Hepatocyte (in vitro differentiated cells): Measurements from ENCODE around the gene SLIT1. TPM values are rescaled to one million over a fixed set of nuclear protein-coding genes. Genes with fewer than 3 reads are reported as not detected.

Experiments used
- DNase-seq: peaks from one replicate; pipeline ENCODE4 v3.0.0-alpha.2; 2016; ENCODE audit warnings: low spot score
- H2AFZ ChIP-seq: fragments of 200-600 bp; sonication (generic); 2 replicates; pipeline ENCODE4 v1.6.0; 2016; ENCODE audit warnings: antibody characterized with exemption, mild to moderate bottlenecking
- H3K27ac ChIP-seq: fragments of 200-600 bp; sonication (generic); 2 replicates; pipeline ENCODE4 v1.5.1; 2016; ENCODE audit warnings: mild to moderate bottlenecking
- H3K27me3 ChIP-seq: fragments of 200-600 bp; sonication (generic); 2 replicates; pipeline ENCODE4 v1.6.1; 2016
- H3K36me3 ChIP-seq: fragments of 200-600 bp; sonication (generic); replicated peaks from 2 replicates; pipeline ENCODE4 v1.5.1; 2016; ENCODE audit warnings: low read depth; ENCODE audit not compliant: insufficient read depth
- H3K4me1 ChIP-seq: fragments of 200-600 bp; sonication (generic); 2 replicates; pipeline ENCODE4 v1.5.1; 2016; ENCODE audit warnings: mild to moderate bottlenecking, moderate library complexity; ENCODE audit not compliant: insufficient read depth
- H3K4me2 ChIP-seq: fragments of 200-600 bp; sonication (generic); 2 replicates; pipeline ENCODE4 v1.6.0; 2016
- H3K4me3 ChIP-seq: fragments of 200-600 bp; sonication (generic); 2 replicates; pipeline ENCODE4 v1.5.1; 2016; ENCODE audit warnings: mild to moderate bottlenecking
- H3K79me2 ChIP-seq: fragments of 200-600 bp; sonication (generic); 2 replicates; pipeline ENCODE4 v1.6.0; 2017; ENCODE audit warnings: mild to moderate bottlenecking
- H3K9me2 ChIP-seq: fragments of 200-600 bp; sonication (generic); replicated peaks from 2 replicates; pipeline ENCODE4 v1.6.0; 2017; ENCODE audit warnings: mild to moderate bottlenecking; ENCODE audit not compliant: insufficient read depth
- H3K9me3 ChIP-seq: fragments of 200-600 bp; sonication (generic); 2 replicates; pipeline ENCODE4 v1.5.1; 2016; ENCODE audit warnings: low read depth, mild to moderate bottlenecking
- H4K20me1 ChIP-seq: fragments of 200-600 bp; sonication (generic); 2 replicates; pipeline ENCODE4 v1.6.0; 2016; ENCODE audit warnings: mild to moderate bottlenecking; ENCODE audit not compliant: insufficient read depth, poor library complexity, severe bottlenecking
- CTCF ChIP-seq: fragments of 200-600 bp; sonication (generic); IDR thresholded peaks from 2 replicates; pipeline ENCODE4 v1.5.1; 2016; ENCODE audit warnings: antibody characterized with exemption, mild to moderate bottlenecking; ENCODE audit not compliant: poor library complexity
- EZH2 ChIP-seq: fragments of 200-600 bp; sonication (generic); IDR thresholded peaks from 2 replicates; pipeline ENCODE4 v1.6.1; 2016; ENCODE audit warnings: antibody characterized with exemption, mild to moderate bottlenecking, borderline replicate concordance
- EZH2phosphoT487 ChIP-seq: fragments of 200-600 bp; sonication (generic); IDR thresholded peaks from one replicate; pipeline ENCODE4 v1.6.1; 2018; ENCODE audit warnings: antibody characterized with exemption, mild to moderate bottlenecking, low read depth, moderate library complexity; ENCODE audit not compliant: unreplicated experiment, severe bottlenecking
- WGBS: methylation state at CpG from one replicate; pipeline ENCODE4 v1.1.6; 2016; ENCODE audit warnings: low lambda C conversion rate; ENCODE audit errors: missing lambda C conversion rate; 5-methylcytosine and 5-hydroxymethylcytosine counted together
- polyA plus RNA-seq: library from polyadenylated mRNA; unstranded; fragments of >200 nt; fragmentation: Nextera tagmentation; extraction: Ambion mirVana; gene quantifications from 2 replicates; pipeline ENCODE4 v1.2.1, GENCODE V29; 2016
- total RNA-seq: library from RNA; depleted of rRNA; stranded (reverse); fragments of >200 nt; gene quantifications from 2 replicates; pipeline ENCODE4 v1.2.3, GENCODE V29; 2014

The SLIT1 gene
- total and polyA plus RNA-seq, 2 experiments from 2014 or later: 0.47 to 0.65 TPM

- Histone ChIP-seq H3K27ac (no peak overlapping the region), H2AFZ (no peak overlapping the region), H4K20me1 (no peaks in the 10 kb centered on the region), H3K4me1 (no peaks in the 10 kb centered on the region), H3K79me2 (no peaks in the 10 kb centered on the region), H3K36me3 (no peaks in the 10 kb centered on the region), H3K4me2 (no peak overlapping the region), H3K4me3 (no peak overlapping the region), H3K9me2 (no peaks in the 10 kb centered on the region), H3K9me3 (peaks cover 6% of the 10 kb centered on the region), H3K27me3 (no peaks in the 10 kb centered on the region)
- 95% methylated on average over 1 of the region's 1 CpG for WGBS
- DNase-seq: no peak
- TF ChIP-seq CTCF (no peak), EZH2phosphoT487 (no peak), EZH2 (no peak)
Observed at GRCh38 chr10:97007417-97007816, 178.3 kb downstream of the SLIT1 start.

GRCh38 chr10:97006364-97006763, 179.4 kb downstream of the SLIT1 start:
- DNase-seq: no peak
- H3K9me2 ChIP-seq: no peaks in the 10 kb centered on the region
- H3K4me2 ChIP-seq: no peak overlapping the region
- WGBS: 90% methylated on average over 6 of the region's 6 CpGs
- no peaks in the 10 kb centered on the region for H4K20me1 ChIP-seq
- TF ChIP-seq EZH2 (no peak), CTCF (no peak), EZH2phosphoT487 (no peak)
- H3K27me3 ChIP-seq: no peaks in the 10 kb centered on the region
- H2AFZ ChIP-seq: no peak overlapping the region
- no peaks in the 10 kb centered on the region for H3K79me2 ChIP-seq
- no peaks in the 10 kb centered on the region for H3K4me1 ChIP-seq
- H3K27ac ChIP-seq: no peak overlapping the region
- H3K4me3 ChIP-seq: no peak overlapping the region
- H3K9me3 ChIP-seq: peaks cover 6% of the 10 kb centered on the region
- no peaks in the 10 kb centered on the region for H3K36me3 ChIP-seq

GRCh38 chr10:97005349-97005748, 180.4 kb downstream of the SLIT1 start:
- no peaks in the 10 kb centered on the region for H3K4me1 ChIP-seq
- H3K4me2 ChIP-seq: no peak overlapping the region
- H4K20me1 ChIP-seq: no peaks in the 10 kb centered on the region
- H3K9me3 ChIP-seq: peaks cover 6% of the 10 kb centered on the region
- 90% methylated on average over 5 of the region's 5 CpGs for WGBS
- H3K4me3 ChIP-seq: no peak overlapping the region
- DNase-seq: no peak
- H3K79me2 ChIP-seq: no peaks in the 10 kb centered on the region
- H3K27ac ChIP-seq: no peak overlapping the region
- TF ChIP-seq EZH2phosphoT487 (no peak), CTCF (no peak), EZH2 (no peak)
- H3K27me3 ChIP-seq: no peaks in the 10 kb centered on the region
- no peak overlapping the region for H2AFZ ChIP-seq
- no peaks in the 10 kb centered on the region for H3K36me3 ChIP-seq
- no peaks in the 10 kb centered on the region for H3K9me2 ChIP-seq

- Histone ChIP-seq H3K27me3 (no peaks in the 10 kb centered on the region), H3K36me3 (no peaks in the 10 kb centered on the region), H3K9me2 (no peaks in the 10 kb centered on the region), H3K4me2 (no peak overlapping the region), H4K20me1 (no peaks in the 10 kb centered on the region), H3K9me3 (peaks cover 6% of the 10 kb centered on the region), H3K4me1 (no peaks in the 10 kb centered on the region), H3K4me3 (no peak overlapping the region), H3K27ac (no peak overlapping the region), H3K79me2 (no peaks in the 10 kb centered on the region), H2AFZ (no peak overlapping the region)
- TF ChIP-seq EZH2phosphoT487: no peak
- no peak for DNase-seq
- 90% methylated on average over 10 of the region's 10 CpGs for WGBS
Observed at GRCh38 chr10:97004591-97004990, 181.2 kb downstream of the SLIT1 start.
